ENCODE results near the gene SEC61A1.

The SEC61A1 gene

DNA sequence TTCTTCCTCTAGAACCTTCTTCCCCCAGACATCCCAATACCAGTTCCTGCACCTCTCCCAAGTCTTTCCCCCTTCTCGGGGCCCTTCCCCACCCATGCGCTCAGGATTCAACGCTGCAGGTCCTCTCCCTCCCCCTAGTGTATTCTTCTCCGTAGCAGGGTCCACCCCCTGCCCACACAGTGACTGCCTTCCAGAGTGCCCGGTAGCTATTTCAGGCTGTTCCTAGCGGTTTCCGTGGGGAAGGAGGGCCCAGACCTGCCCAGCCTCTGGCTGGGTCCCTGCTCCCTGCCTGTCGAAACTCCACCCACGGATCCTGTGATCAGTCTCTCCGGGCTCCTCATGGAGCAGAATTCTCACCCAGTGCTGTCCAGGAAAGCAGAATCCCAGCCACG lies 45.2 kb upstream of the SEC61A1 start:
- no peak for ATAC-seq
- TF ChIP-seq PPARA (CRISPR knock-in tag; IDR thresholded peaks at IDR 0.05; ENCODE audit: borderline replicate concordance) (no peak), ZNF565 (CRISPR knock-in tag; conservative IDR thresholded peaks at IDR 0.05; ENCODE audit: low read depth) (no peak), ZFP30 (CRISPR knock-in tag; IDR thresholded peaks at IDR 0.05) (no peak), RARB (CRISPR knock-in tag; IDR thresholded peaks at IDR 0.05) (no peak), OSR1 (CRISPR knock-in tag; IDR thresholded peaks at IDR 0.05) (no peak), TCF4 (CRISPR knock-in tag; IDR thresholded peaks at IDR 0.05; ENCODE audit: borderline replicate concordance) (no peak), ZC3H10 (CRISPR knock-in tag; IDR thresholded peaks at IDR 0.05) (no peak), GLIS3 (CRISPR knock-in tag; IDR thresholded peaks at IDR 0.05) (no peak), CSDC2 (CRISPR knock-in tag; IDR thresholded peaks at IDR 0.05) (no peak), ESRRG (CRISPR knock-in tag; IDR thresholded peaks at IDR 0.05) (no peak), ZFP3 (CRISPR knock-in tag; IDR thresholded peaks at IDR 0.05) (no peak), SNAI2 (CRISPR knock-in tag; IDR thresholded peaks at IDR 0.05) (no peak), ZNF70 (CRISPR knock-in tag; IDR thresholded peaks at IDR 0.05) (no peak), ZNF8 (CRISPR knock-in tag; IDR thresholded peaks at IDR 0.05) (no peak)
- TF ChIP-seq, protein P1, sequence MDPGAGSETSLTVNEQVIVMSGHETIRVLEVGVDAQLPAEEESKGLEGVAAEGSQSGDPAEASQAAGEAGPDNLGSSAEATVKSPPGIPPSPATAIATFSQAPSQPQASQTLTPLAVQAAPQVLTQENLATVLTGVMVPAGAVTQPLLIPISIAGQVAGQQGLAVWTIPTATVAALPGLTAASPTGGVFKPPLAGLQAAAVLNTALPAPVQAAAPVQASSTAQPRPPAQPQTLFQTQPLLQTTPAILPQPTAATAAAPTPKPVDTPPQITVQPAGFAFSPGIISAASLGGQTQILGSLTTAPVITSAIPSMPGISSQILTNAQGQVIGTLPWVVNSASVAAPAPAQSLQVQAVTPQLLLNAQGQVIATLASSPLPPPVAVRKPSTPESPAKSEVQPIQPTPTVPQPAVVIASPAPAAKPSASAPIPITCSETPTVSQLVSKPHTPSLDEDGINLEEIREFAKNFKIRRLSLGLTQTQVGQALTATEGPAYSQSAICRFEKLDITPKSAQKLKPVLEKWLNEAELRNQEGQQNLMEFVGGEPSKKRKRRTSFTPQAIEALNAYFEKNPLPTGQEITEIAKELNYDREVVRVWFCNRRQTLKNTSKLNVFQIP (CRISPR knock-in tag; IDR thresholded peaks at IDR 0.05; ENCODE audit: borderline replicate concordance, low read depth): no peak
- TF ChIP-seq, protein P2, sequence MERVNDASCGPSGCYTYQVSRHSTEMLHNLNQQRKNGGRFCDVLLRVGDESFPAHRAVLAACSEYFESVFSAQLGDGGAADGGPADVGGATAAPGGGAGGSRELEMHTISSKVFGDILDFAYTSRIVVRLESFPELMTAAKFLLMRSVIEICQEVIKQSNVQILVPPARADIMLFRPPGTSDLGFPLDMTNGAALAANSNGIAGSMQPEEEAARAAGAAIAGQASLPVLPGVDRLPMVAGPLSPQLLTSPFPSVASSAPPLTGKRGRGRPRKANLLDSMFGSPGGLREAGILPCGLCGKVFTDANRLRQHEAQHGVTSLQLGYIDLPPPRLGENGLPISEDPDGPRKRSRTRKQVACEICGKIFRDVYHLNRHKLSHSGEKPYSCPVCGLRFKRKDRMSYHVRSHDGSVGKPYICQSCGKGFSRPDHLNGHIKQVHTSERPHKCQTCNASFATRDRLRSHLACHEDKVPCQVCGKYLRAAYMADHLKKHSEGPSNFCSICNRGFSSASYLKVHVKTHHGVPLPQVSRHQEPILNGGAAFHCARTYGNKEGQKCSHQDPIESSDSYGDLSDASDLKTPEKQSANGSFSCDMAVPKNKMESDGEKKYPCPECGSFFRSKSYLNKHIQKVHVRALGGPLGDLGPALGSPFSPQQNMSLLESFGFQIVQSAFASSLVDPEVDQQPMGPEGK (CRISPR knock-in tag; IDR thresholded peaks at IDR 0.05; ENCODE audit: borderline replicate concordance): no peak

DNA sequence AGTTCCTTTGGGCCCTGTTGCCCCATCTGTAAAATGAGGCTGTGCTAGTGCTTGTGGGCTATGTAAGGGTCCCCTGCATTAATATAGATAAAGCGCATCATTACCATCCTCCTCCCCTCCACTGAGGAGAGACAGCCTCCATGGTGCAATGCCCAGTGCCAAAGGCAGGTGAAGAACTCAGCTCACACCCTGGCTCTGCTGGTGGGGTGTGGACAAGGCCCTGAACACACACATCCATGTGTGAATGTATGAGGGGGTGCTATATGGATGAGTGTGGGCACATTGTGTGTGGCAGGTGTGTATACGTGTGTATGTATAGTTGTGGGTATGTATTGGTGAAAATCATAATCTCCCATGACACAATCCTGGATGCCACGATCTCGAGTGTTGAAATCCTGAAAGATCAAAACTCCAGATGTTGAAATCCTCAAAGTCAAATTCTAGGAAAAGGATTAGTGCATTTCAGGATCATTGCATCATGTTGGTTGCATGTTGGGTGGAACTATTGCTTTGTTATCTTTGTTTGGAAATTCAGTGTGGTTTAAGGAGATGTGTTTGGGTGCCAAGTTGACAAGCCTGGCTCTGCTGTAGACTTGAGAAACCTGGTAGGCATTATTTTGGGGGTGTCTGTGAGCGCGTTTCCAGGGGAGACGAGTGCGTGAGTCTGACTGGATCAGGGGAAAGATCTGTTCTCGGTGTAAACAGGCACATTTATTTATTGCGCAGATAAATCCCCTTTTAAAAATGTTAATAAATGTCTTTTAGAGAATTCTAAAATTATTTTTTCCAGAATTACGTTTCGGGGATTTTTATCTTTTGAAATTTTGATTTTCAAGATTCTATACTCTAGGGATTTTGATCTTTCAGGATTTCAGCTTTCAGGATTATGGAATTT lies 42.0 kb upstream of the SEC61A1 start:
- no peak for ATAC-seq
- TF ChIP-seq, protein P3, sequence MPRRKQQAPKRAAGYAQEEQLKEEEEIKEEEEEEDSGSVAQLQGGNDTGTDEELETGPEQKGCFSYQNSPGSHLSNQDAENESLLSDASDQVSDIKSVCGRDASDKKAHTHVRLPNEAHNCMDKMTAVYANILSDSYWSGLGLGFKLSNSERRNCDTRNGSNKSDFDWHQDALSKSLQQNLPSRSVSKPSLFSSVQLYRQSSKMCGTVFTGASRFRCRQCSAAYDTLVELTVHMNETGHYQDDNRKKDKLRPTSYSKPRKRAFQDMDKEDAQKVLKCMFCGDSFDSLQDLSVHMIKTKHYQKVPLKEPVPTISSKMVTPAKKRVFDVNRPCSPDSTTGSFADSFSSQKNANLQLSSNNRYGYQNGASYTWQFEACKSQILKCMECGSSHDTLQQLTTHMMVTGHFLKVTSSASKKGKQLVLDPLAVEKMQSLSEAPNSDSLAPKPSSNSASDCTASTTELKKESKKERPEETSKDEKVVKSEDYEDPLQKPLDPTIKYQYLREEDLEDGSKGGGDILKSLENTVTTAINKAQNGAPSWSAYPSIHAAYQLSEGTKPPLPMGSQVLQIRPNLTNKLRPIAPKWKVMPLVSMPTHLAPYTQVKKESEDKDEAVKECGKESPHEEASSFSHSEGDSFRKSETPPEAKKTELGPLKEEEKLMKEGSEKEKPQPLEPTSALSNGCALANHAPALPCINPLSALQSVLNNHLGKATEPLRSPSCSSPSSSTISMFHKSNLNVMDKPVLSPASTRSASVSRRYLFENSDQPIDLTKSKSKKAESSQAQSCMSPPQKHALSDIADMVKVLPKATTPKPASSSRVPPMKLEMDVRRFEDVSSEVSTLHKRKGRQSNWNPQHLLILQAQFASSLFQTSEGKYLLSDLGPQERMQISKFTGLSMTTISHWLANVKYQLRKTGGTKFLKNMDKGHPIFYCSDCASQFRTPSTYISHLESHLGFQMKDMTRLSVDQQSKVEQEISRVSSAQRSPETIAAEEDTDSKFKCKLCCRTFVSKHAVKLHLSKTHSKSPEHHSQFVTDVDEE (CRISPR knock-in tag; IDR thresholded peaks at IDR 0.05): no peak
- TF ChIP-seq ZNF565 (CRISPR knock-in tag; conservative IDR thresholded peaks at IDR 0.05; ENCODE audit: low read depth) (no peak), CSDC2 (CRISPR knock-in tag; IDR thresholded peaks at IDR 0.05) (no peak)

DNA sequence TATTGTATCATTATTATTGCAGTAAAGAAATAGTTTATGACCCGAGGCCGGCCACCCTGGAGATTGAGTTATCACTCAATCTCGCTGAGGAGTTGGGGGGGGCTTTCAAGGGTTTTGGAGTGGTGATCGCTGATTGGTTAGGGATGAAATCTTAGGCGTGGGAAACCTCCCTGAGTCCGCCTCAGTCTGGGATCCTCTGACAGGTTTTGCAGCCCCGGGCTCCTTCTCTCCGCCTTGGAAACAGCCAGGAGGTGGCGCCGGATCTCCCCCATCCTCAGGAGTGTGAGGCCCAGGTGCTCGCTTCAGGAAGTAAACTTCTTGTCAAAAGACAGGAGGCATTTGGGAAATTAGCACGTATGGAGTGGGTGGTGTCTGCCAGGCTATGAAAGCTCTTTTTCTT lies 41.1 kb upstream of the SEC61A1 start:
- no peak for TF ChIP-seq TCF4 (CRISPR knock-in tag; IDR thresholded peaks at IDR 0.05; ENCODE audit: borderline replicate concordance)
- TF ChIP-seq, protein P4, sequence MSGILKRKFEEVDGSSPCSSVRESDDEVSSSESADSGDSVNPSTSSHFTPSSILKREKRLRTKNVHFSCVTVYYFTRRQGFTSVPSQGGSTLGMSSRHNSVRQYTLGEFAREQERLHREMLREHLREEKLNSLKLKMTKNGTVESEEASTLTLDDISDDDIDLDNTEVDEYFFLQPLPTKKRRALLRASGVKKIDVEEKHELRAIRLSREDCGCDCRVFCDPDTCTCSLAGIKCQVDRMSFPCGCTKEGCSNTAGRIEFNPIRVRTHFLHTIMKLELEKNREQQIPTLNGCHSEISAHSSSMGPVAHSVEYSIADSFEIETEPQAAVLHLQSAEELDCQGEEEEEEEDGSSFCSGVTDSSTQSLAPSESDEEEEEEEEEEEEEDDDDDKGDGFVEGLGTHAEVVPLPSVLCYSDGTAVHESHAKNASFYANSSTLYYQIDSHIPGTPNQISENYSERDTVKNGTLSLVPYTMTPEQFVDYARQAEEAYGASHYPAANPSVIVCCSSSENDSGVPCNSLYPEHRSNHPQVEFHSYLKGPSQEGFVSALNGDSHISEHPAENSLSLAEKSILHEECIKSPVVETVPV (CRISPR knock-in tag; IDR thresholded peaks at IDR 0.05): no peak
- ATAC-seq: peak; percentile 70

DNA sequence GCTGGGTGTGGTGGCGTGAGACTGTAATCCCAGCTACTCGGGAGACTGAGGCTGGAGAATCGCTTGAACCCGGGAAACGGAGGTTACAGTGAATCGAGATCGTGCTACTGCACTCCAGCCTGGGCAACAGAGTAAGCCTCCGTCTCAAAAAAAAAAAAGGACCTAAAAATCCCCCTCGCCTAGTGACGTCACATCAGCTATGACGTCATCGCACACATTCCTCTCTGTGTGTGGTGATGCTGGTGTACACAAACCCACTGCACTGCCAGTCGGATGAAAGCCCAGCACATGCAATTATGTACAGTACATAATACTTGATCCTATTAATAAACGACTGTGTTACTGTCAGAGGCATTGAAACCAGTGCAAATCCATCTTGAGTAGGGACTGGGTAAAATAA lies 40.2 kb upstream of the SEC61A1 start:
- no peak for ATAC-seq
- TF ChIP-seq ARNTL (CRISPR knock-in tag; IDR thresholded peaks at IDR 0.05; ENCODE audit: borderline replicate concordance, low read depth): no peak
- TF ChIP-seq ZNF565 (CRISPR knock-in tag; conservative IDR thresholded peaks at IDR 0.05; ENCODE audit: low read depth): no peak
- no peak for TF ChIP-seq TCF4 (CRISPR knock-in tag; IDR thresholded peaks at IDR 0.05; ENCODE audit: borderline replicate concordance)
- TF ChIP-seq GLIS3 (CRISPR knock-in tag; IDR thresholded peaks at IDR 0.05): no peak
- no peak for TF ChIP-seq ZC3H10 (CRISPR knock-in tag; IDR thresholded peaks at IDR 0.05)
- TF ChIP-seq, protein P4 (CRISPR knock-in tag; IDR thresholded peaks at IDR 0.05): no peak
- TF ChIP-seq BACH2 (CRISPR knock-in tag; IDR thresholded peaks at IDR 0.05; ENCODE audit: borderline replicate concordance): no peak
- no peak for TF ChIP-seq RARB (CRISPR knock-in tag; IDR thresholded peaks at IDR 0.05)
- TF ChIP-seq, protein P1 (CRISPR knock-in tag; IDR thresholded peaks at IDR 0.05; ENCODE audit: borderline replicate concordance, low read depth): no peak
- no peak for TF ChIP-seq ZFP3 (CRISPR knock-in tag; IDR thresholded peaks at IDR 0.05)
- TF ChIP-seq PPARA (CRISPR knock-in tag; IDR thresholded peaks at IDR 0.05; ENCODE audit: borderline replicate concordance): no peak
- TF ChIP-seq, protein P2 (CRISPR knock-in tag; IDR thresholded peaks at IDR 0.05; ENCODE audit: borderline replicate concordance): no peak
- no peak for TF ChIP-seq CSDC2 (CRISPR knock-in tag; IDR thresholded peaks at IDR 0.05)

Measured in SK-N-SH treated with all-trans-retinoic acid at 6 μM for 48 hours (cell line).